D721Med (cell line): ENCODE measurements around the gene CEP78.
"Not testable (repeated sequence)": the region's sequence is repeated elsewhere in the genome, so short reads cannot be mapped to it uniquely, and the experiment has no call there.

Source experiments
- DNase-seq: peaks from one replicate; pipeline ENCODE4 v3.0.0; 2011; ENCODE audit warnings: low spot score; ENCODE audit not compliant: insufficient read length
- FAIRE-seq: peaks from 2 replicates; lab custom pipeline; 2011; peaks lifted over from hg19 to GRCh38; lab: Jason Lieb, UNC
- TF ChIP-seq, protein P1 (sequence below): IDR thresholded peaks from 2 replicates; pipeline ENCODE4 v1.5.1; 2012; ENCODE audit warnings: mild to moderate bottlenecking, control low read depth; ENCODE audit not compliant: insufficient read depth; ENCODE audit errors: missing control alignments

The CEP78 gene

DNA sequence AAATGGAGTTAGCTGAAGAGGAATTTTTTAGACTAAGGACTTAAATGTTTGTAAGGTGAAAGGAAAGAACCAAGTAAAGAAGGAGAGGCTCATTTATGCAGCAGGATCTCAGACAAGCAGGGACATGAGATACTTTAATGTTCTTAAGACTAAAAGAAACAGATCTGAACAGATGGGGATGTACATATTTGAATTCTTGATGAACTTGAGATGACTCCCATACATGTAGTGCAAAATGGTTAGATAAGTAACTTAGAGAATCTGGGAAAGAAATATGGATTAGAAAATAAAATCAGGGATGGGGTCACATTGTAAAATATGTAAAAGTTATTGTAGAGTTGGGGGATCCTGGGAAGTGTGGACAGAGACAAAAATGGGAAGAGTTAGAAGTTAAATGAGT lies 33.9 kb downstream of the CEP78 start:
- FAIRE-seq (no peak), DNase-seq (no peak)
- TF ChIP-seq, protein P1, sequence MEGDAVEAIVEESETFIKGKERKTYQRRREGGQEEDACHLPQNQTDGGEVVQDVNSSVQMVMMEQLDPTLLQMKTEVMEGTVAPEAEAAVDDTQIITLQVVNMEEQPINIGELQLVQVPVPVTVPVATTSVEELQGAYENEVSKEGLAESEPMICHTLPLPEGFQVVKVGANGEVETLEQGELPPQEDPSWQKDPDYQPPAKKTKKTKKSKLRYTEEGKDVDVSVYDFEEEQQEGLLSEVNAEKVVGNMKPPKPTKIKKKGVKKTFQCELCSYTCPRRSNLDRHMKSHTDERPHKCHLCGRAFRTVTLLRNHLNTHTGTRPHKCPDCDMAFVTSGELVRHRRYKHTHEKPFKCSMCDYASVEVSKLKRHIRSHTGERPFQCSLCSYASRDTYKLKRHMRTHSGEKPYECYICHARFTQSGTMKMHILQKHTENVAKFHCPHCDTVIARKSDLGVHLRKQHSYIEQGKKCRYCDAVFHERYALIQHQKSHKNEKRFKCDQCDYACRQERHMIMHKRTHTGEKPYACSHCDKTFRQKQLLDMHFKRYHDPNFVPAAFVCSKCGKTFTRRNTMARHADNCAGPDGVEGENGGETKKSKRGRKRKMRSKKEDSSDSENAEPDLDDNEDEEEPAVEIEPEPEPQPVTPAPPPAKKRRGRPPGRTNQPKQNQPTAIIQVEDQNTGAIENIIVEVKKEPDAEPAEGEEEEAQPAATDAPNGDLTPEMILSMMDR, result no peak

DNA sequence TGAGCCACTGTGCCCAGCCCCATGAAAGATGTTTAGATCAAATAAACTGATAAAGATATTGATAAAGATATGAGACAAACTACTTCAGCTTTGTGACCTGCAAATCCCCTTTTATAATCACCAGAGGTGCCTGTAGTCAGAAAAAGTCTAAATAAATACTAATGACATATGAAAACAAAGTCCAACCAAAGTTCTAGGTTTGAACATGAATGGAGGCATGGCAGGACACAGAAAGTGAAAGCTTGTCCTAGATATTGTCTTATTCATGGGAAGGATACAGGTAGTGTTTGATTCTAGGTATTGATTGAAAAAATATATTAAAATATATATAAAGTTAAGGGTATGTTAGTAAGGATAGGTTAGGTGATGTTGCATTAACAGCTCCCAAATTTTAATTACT lies 36.4 kb downstream of the CEP78 start:
- no peak for DNase-seq
- FAIRE-seq, result no peak
- TF ChIP-seq, protein P1, result no peak

DNA sequence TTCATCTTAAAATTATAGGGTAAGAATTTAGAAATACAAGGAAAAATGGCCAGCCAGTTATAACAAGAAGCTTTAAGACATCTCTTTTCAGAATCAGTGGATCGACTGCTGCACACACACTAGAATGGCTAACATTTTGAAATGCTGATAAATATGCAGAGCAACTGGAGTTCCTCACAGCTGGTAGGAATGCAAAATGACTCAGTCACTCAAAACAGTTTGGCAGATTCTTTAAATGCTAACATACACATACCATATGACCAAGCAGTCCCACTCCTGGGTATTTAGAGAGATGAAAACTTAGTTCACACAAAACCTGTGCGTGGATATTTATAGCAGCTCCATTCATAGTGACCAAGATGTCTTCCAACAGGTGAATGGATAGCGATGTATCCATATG lies 37.9 kb downstream of the CEP78 start:
- TF ChIP-seq, protein P1, result no peak
- DNase-seq, result no peak
- FAIRE-seq, result no peak

DNA sequence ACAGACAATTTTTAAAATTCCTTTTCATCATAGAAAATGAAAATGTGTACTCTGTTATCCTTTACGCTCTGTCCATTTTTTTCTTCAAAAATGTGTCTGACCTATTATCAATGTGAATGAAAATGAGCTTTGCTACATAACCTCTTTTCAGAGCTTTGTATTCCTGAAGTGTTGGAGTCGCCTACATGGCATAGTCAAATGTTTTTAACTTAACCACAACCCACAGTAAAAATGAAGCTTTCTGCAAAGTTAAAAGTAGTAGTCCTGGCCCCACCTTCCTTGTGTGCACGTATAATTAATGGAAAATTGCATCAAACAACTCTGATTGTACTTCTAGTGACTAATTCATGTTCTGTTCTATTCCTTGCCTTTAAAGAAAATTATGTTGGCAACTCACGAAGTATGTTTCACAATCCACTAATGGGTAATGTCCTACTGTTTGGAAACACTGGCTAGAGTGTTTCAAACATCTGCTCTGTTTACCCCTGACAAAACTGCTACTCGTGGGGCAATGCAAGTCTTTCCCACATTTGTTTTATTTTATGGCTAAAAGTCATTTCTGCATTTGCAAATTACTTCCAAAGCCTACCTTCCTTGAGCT lies 42.4 kb downstream of the CEP78 start:
- DNase-seq, result no peak
- FAIRE-seq, result no peak

DNA sequence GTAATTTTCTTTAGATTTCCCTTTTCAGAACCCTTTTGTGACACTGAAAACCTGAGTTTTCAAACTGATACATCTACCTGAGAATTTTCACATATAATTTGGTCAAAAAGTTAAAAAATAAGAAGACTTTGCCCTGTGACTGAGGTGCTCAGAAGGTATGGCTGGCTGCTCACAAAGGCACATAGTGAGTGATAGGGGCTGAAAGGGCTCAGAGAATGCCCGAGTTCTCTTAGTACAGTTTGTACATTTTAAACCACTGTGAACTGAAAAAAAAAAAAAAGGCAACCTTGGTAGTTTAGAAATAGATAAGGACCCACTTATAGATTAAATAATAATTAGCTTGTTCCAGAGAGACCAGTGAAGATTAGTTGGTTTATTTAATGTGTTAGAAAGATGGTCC lies 42.9 kb downstream of the CEP78 start:
- no peak for FAIRE-seq
- TF ChIP-seq, protein P1, result no peak
- DNase-seq, result no peak

More for the DNA sequence above, 42.4 kb downstream of the CEP78 start:
- TF ChIP-seq, protein P1, result no peak

DNA sequence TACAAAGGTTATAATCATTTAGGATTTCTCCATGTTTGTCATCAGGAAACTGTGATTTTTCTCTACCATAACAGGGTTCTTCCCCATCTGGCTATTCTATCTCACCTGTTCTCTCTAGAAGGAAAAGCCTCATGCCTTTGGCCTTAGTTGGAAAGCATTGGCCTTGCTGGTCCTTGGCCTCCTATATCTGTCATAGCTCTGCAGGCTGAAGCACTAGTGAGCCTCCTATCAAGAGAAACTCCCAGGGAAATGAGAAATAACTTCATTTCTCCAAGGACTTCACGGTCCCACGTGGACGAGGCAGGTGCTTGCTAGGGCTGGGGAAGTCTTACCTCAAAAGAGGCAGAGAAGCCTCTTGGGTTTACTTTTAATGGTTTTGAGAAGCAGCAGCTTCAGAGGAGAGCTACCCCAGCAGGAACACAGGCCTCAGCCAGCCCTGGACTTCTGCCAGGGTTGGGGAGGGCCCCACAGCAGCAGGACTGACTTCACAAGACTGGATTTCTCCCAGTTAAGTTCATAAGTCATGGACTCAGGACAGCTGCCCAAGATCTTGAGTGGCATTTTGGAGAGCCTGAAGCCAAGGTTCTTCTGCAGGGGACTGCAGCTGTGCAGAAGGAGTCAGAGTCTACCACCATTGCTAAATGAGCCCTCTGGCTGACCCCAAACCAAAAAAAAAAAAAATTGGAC lies 45.2 kb downstream of the CEP78 start:
- no peak for DNase-seq
- TF ChIP-seq, protein P1, result no peak
- FAIRE-seq, result no peak

DNA sequence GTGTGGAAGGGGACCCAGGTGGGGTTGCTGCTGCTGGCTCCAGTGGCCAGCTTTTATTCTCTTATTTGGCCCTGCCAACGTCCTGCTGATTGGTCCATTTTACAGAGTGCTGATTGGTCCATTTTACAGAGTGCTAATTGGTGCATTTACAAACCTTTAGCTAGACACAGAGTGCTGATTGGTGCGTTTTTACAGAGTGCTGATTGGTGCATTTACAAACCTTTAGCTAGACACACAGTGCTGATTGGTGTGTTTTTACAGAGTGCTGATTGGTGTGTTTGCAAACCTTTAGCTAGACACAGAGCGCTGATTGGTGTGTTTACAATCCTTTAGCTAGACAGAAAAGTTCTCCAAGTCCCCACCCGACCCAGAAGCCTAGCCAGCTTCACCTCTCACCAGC lies 48.3 kb downstream of the CEP78 start:
- not testable (repeated sequence) for FAIRE-seq, DNase-seq
